ENCODE measurements around the gene MYO5C. TPM values are rescaled to one million over a fixed set of nuclear protein-coding genes. Genes with fewer than 3 reads are reported as not detected.

Gene MYO5C
- total RNA-seq, 4 donors from 2014 or later: 56.1 to 151 (median 84.5) TPM

GRCh38 chr15:52278135-52278534 lies 17.5 kb downstream of the MYO5C start:
- Histone ChIP-seq H3K27ac (no peak overlapping the region), H3K4me1 (no peaks in the 10 kb centered on the region), H3K4me3 (no peak overlapping the region), H3K36me3 (peaks cover 0 to 15% (median 0%) of the 10 kb centered on the region in 4 donors), H3K9me3 (no peaks in the 10 kb centered on the region), H3K27me3 (no peaks in the 10 kb centered on the region)
- 75 to 82% methylated on average over 3 of the region's 3 CpGs for WGBS, 2 donors (ENCODE audit: low coverage in 1 of 2)
- intact Hi-C loops (cut with DNase I; ENCODE audit: low total_unique reads): no loop called here
- in situ Hi-C loops (cut with MboI; ENCODE audit: low pct_ligation_motif_present in 1 of 4, low pct_unique_long_range_greater_than_20kb in 1 of 4, low sequenced_read_pairs in 3 of 4): no loop called here
- no peak for DNase-seq
- TF ChIP-seq POLR2A (IDR thresholded peaks at IDR 0.05) (no peak), CTCF (IDR thresholded peaks at IDR 0.05) (no peak), EP300 (IDR thresholded peaks at IDR 0.05; ENCODE audit: low read depth) (no peak), POLR2AphosphoS5 (IDR thresholded peaks at IDR 0.05) (no peak)

- peaks cover 0 to 17% (median 0%) of the 10 kb centered on the region in 4 donors for H3K36me3 ChIP-seq
- in situ Hi-C loops (cut with MboI; ENCODE audit: low pct_ligation_motif_present in 1 of 4, low pct_unique_long_range_greater_than_20kb in 1 of 4, low sequenced_read_pairs in 3 of 4) (no loop called here), intact Hi-C loops (cut with DNase I; ENCODE audit: low total_unique reads) (no loop called here)
- 88% methylated on average over 7 to 8 of the region's 9 CpGs for WGBS, 2 donors (ENCODE audit: low coverage in 1 of 2)
- no peak overlapping the region for H3K4me3 ChIP-seq
- H3K27ac ChIP-seq: no peak overlapping the region
- no peak for DNase-seq
- TF ChIP-seq POLR2AphosphoS5 (IDR thresholded peaks at IDR 0.05) (no peak), CTCF (IDR thresholded peaks at IDR 0.05) (no peak), POLR2A (IDR thresholded peaks at IDR 0.05) (no peak), EP300 (IDR thresholded peaks at IDR 0.05; ENCODE audit: low read depth) (no peak)
- no peaks in the 10 kb centered on the region for H3K9me3 ChIP-seq
- no peaks in the 10 kb centered on the region for H3K4me1 ChIP-seq
- H3K27me3 ChIP-seq: no peaks in the 10 kb centered on the region
Observed at GRCh38 chr15:52277575-52277974, 18.0 kb downstream of the MYO5C start.

- peaks cover 0 to 26% (median 4%) of the 10 kb centered on the region in 4 donors for H3K36me3 ChIP-seq
- no peaks in the 10 kb centered on the region for H3K4me1 ChIP-seq
- TF ChIP-seq POLR2A (IDR thresholded peaks at IDR 0.05): no peak
- TF ChIP-seq POLR2AphosphoS5 (IDR thresholded peaks at IDR 0.05): no peak
- no peak for TF ChIP-seq EP300 (IDR thresholded peaks at IDR 0.05; ENCODE audit: low read depth)
- no peak for TF ChIP-seq CTCF (IDR thresholded peaks at IDR 0.05)
- in situ Hi-C loops (cut with MboI; ENCODE audit: low pct_ligation_motif_present in 1 of 4, low pct_unique_long_range_greater_than_20kb in 1 of 4, low sequenced_read_pairs in 3 of 4) (no loop called here), intact Hi-C loops (cut with DNase I; ENCODE audit: low total_unique reads) (no loop called here)
- 93 to 100% methylated on average over 1 to 7 of the region's 7 CpGs for WGBS, 2 donors (ENCODE audit: low coverage in 1 of 2)
- no peak for DNase-seq
- H3K9me3 ChIP-seq: no peaks in the 10 kb centered on the region
- no peaks in the 10 kb centered on the region for H3K27me3 ChIP-seq
- no peak overlapping the region for H3K27ac ChIP-seq
- H3K4me3 ChIP-seq: no peak overlapping the region
Observed at GRCh38 chr15:52276256-52276770, 19.3 kb downstream of the MYO5C start.

GRCh38 chr15:52263563-52264282 lies 31.9 kb downstream of the MYO5C start:
- Histone ChIP-seq H3K36me3 (peaks cover 0 to 8% (median 1%) of the 10 kb centered on the region in 4 donors), H3K9me3 (no peaks in the 10 kb centered on the region), H3K4me3 (no peak overlapping the region), H3K4me1 (peaks cover 0 to 12% (median 3%) of the 10 kb centered on the region in 4 donors), H3K27me3 (no peaks in the 10 kb centered on the region), H3K27ac (no peak overlapping the region)
- DNase-seq: no peak
- in situ Hi-C loops (cut with MboI; ENCODE audit: low pct_ligation_motif_present in 1 of 4, low pct_unique_long_range_greater_than_20kb in 1 of 4, low sequenced_read_pairs in 3 of 4): loop anchor here in 2 of 4 donors (25.0 kb wide), 2 partner anchors 324 to 474 kb away; no protein-coding TSS in a partner anchor
- intact Hi-C loops (cut with DNase I; ENCODE audit: low total_unique reads): loop anchor here (5.0 kb wide), 1 partner anchor 469 kb away; no protein-coding TSS in a partner anchor
- WGBS, 2 donors (ENCODE audit: low coverage in 1 of 2): 84 to 91% methylated on average over 8 to 11 of the region's 11 CpGs
- TF ChIP-seq POLR2A (IDR thresholded peaks at IDR 0.05) (no peak), EP300 (IDR thresholded peaks at IDR 0.05; ENCODE audit: low read depth) (no peak), CTCF (IDR thresholded peaks at IDR 0.05) (no peak), POLR2AphosphoS5 (IDR thresholded peaks at IDR 0.05) (no peak)

Data from transverse colon (tissue), 4 donors.